Activated T-cell treated with anti-CD3 and anti-CD28 coated beads for 4 hours (primary cell): ENCODE measurements around the gene SCUBE1.

ENCODE experiments used
- DNase-seq: peaks from one replicate; pipeline ENCODE4 v3.0.0-alpha.2; 2020

Gene SCUBE1

DNA sequence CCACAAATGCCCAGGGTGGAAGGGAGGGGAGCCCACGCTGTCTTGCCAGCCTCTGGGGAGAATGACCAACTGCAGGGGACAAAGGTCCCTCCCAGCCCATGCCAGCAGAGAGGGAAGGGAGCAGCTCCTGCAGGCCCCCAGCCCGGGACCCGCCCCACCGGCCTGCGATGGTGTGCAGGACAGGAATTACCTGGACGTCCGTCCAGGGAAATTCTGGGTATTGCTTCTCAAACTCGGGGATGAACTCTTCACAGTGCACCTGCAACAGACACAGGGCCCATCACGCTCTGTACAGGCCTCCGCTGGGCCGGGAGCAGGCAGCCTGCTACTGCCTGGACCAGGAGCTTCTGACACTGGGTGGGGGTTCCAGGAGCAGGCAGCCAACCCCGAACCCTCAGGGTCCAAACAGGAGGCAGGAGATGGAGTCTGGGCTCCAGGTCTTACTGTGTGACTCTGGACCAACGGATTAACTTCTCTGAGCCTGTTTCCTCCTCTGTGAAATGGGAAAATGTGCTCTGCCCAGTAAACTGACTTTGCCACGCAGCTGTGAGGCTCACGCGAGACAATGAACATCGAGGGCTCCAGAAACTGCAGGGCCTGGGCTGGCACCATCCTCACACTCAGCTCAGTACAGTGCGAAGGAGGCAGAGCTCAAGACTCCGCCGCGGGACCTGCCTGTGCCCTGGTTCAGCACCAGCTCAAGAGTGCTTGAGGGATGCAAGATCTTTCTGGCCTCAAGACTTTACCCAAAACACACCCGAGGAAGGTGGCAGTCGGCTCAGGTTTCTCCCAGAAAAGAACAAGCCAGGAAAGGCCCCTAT is 173.7 kb downstream of the SCUBE1 start:
- no peak for DNase-seq

DNA sequence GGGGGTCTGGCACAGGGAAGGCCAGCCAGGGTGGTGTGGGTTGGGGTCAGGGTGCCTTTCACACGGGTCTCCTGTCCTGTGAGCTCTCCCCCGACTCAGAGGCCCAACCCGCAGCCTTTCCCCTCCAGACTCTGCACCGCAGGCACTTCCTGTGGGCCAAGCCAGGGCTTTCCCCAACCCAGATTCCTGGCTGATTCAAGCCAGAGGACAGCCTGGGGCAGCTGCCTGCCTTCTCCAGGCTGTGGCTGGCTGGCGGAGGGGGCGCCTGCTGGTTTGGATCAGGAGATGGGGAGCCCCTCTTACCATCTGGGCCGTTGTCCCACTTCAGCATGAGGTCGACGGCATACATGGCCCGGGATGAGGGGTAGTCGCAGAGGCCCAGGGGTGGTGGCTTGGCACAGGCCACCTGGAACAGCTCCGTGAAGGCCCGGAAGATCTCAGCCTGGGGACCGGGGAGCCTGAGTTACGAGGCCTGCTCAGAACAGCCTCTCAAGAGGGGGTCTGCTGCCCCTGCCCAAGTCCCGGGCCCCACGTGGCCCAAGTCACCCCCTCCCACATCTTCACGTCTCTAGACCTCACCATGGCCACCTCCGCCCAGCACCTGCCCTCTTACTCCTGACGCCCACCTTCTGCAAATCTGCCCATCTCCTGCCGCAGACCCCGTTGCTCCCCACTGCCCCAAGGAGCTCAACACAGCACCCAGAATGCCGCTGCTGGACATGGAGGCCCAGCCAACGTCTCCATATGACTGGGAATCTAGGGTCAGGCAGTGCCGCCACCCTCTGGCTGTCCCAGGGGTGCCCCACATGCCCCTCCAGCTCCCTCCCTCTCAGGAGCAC is 174.5 kb downstream of the SCUBE1 start:
- DNase-seq: no peak

DNA sequence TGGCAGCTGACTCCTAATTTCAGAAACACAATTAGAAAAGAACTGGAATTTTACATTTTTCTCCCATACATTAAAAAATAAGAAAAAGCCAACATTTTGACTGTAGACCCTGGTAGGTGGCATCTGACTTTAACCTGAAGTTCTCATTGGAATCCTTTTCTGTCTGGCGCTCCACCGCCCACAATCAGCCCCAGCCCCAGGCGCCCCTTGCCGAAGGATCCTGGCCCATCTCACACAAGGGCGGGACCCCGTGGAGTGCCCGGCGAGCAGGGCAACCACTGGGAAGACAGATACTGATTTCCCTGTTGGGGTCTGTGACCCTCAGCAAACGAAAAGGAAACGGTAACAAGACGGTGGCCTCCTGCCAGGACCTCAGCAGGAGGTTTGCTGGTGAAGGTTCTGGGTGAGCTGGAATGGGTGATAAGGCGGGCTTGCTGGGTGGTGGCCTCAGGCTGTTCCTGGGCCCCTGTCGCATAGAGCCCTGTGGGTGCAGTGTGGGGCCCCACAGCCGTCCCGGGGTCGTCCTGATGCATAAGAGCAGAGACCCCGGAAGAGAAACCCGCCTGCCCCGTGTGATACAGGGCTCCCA is 176.1 kb downstream of the SCUBE1 start:
- no peak for DNase-seq

DNA sequence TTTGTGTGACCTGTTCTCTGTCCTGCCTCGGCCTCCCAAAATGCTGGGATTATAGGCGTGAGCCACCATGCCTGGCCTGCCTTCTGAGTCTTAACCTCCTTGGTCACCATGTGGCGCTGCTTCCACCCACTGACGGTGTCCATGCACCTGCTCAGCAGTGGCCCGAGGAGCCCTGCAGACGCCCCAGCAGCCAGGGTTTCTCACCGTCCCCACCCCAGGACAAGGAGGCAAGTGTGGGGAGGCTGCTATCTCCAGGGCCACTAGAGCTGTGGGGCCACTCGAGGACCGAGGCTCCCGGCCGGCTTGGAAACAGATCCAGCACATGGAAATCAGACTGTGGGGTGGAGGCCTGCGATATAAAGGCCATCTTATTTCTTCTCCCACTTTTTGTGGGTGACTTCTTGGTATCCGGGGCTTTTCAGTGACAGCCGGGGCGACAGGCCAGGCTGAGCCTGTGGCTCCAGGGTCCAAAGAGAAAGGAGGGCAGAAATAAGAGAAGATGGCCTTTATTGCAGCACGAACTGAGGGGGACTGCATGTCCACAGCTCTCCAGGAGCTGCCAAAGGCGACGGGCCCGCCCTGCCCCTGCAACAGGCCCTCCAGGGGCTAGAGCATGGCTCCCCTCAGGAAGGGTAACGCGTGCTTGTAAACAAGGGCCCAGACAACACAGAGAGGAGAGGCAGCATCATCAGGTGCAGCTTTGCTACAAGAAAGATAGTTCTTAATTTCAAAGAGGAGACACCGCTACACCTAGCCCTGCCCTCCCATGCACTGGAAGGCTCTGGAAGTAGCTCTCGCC is 176.8 kb downstream of the SCUBE1 start:
- no peak for DNase-seq

DNA sequence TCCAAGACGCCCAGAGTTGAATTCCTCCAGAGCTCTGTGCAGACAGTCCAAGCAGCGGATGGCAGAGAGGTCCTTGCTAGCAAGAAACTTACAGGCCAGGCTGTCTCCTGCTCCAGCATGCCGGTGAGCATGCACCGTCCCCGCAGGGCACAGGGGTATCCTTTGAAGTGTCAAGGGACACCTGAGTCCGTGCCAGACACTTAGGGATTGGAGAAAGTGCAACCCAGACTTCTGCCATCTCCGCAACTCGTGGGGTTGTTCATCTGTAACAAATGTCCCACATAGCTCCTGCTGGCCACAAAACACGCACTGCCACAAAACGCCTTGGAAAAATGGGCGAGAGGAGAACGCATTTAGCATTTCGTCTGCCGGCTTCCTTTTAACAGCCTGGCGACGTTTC is 178.5 kb downstream of the SCUBE1 start:
- no peak for DNase-seq

DNA sequence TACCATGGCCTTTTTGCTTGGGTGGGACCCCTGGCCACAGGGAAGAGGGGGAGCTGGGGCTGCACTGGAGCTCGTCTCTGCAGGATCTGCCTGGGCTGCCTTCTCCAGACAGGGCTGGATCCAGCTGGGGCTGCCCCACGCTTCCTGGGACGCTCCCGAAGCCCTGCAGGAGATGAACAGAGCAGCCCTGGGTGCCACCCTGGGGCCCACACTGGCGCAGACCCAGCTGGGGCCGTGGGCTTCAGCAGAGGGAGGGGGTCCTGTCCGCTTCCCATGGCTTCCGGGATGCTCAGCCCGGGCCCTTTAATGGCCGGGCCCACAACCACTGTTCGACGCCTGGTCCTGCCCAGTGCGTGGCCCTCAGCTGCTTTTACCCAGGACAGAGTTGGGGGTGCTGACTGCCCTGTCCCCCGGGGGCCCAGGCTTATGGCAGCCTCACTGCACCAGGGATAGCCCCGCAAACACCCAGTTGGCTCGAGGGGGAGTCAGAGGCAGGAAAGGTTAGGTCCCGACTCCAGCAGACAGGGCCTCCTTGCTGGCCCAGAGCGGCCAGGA is 179.9 kb downstream of the SCUBE1 start:
- no peak for DNase-seq

DNA sequence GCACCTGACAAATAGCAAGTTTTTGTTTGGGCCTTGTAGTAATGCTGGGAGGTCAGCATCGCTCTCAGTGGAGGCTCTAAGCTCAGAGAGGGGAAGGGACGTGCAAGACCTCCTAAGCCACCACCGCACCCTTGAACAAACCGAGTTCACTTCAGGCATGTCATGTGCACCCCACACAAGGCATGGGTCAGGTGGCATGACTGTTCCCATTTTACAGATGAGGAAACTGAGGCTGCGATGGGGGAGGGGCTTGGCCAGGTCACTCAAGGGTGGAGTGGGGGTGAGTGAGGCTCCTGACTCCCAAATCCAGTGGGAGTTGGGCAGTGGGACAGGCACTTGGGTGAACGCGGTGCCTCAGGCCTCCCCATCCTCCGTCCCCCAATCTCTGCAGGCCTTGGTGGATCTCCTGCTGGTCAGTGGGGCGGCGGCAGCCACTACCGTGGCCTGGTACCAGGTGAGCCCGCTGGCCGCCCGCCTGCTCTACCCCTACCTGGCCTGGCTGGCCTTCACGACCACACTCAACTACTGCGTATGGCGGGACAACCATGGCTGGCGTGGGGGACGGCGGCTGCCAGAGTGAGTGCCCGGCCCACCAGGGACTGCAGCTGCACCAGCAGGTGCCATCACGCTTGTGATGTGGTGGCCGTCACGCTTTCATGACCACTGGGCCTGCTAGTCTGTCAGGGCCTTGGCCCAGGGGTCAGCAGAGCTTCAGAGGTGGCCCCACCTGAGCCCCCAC is 180.6 kb downstream of the SCUBE1 start:
- DNase-seq: no peak

DNA sequence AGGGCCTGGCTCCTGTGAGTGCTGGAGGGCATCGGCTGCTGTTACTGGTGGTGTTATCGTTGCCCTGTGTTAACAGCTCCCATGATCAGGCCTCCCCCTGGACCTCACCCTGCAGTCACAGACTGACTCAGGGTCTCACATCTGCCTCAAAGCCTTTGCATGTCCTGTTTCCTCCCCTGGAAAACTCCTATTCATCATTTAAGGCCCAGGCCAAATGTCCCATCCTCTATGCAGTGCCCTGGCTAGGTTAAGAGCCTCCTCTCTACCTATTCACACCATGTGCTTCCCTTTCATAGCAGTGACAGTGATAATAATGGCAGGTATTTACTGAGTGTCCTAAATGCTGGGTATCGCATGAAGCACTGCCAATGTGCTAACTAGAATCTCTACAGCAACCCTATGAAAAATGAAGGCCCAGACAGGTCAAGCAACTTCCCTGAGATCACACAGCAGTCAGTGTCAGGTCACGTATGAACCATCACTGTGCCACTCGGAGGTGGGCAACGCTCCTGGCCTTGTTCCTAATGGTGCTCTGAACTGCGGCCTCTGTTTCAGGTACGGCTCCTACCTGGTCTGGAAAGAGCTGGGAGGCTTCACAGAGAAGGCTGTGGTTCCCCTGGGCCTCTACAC is 182.6 kb downstream of the SCUBE1 start:
- no peak for DNase-seq

DNA sequence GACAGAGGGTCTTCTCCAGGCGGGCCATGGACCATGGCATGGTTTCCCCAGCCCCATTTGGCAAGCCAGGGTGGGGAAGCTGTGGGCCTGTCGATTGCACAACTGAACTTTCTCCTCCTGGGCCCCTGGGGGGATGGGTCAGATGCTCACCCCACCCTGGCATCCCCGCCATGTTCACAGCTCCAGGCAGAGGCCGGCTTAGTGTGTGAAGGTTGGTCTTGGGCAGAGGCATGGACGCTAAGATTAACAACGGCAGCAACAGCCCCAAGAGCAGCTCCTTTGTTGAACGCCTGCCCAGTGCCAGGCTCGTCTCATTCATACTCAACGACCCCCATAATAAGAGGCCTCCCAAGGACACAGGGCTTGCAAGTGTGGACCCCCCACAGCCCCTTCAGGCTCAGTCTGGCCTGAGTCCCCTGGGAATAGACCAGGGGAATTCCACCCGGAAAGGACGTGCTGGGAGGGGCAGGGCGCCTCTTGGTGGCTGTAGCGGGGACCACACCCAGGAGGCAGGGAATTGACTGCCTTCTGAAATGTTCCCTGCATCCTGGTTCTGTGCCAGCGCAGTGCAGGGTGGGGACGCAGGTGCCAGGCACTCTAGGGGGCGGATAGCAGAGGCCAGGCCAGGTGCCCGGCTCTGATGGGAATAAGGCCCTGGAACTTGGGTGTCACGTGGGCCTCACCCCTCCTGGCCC is 183.5 kb downstream of the SCUBE1 start:
- no peak for DNase-seq

DNA sequence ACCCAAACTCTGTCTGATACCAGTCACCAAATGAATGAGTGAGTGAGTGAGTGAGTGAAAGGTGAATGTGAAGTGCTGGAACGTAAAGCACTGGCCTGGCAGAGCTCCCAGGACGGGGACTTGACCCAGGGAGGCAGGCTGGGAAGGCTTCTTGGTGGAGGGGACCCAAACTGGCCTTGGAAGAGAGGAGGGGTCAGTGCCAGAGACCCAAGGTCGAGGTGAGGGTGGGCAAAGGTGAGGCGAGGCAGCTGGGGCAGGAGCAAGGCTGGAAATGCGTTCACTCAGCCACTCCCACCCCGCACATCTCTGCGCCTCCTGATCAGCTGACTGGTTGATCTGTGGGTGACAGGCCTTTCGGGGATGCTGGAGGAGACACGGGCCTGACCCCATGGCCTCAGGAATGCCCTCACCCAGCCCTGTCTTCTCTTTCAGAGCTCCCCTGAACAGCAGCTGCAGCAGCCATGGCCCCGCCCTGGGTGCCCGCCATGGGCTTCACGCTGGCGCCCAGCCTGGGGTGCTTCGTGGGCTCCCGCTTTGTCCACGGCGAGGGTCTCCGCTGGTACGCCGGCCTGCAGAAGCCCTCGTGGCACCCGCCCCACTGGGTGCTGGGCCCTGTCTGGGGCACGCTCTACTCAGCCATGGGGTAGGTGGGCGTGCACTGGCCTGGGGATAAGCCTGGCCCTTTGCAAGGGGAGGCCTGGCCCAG is 184.2 kb downstream of the SCUBE1 start:
- DNase-seq: no peak

DNA sequence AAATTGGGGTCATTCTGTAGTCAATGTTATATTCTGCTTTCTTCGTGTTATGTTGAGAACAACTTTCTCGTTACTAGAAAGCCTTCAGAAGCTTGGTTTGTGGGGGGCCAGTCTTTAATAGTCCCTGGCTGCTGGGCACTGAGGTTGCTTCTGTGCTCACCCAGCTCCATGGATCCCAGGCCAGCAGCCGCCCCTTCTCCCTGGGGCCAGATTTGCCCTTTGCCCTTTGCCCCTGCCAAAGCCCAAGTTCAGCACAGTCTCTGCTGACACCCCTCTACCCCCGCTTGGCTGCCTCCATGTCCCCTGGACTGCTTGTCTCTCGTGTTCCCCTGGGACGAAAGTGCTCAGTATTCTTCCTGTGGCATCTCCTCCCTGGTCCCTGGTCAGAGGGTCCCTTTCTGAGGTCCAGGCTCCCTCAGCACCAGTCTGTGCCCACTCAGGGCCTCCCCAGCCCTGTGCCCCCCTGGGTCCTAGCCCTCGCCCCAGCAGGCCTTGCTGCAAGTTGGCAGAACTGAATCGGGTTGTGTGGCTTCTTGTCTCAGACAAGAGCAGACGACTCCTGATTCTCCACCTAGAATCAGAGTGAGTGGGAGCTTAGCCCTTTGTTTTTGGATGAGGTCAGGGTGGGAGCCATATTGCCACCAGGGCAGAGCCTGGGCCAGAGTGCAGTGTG is 185.2 kb downstream of the SCUBE1 start:
- no peak for DNase-seq

DNA sequence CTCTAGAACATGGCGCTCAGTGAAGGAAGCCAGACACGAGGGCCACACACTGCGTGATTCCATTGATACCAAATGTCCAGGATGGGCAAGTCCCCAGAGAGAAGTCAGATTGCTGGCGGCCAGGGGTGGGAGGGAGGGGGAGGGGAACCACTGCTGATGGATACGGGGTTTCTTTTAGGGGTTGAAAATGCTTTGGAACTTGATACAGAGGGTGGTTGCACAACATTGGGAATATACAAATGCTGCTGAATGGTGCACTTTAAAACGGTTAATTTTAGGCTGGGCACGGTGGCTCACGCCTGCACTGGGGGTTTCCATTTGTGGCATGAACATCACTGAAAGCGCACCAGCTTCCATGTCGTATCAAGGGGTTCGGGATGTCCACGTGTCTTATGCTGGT is 186.8 kb downstream of the SCUBE1 start:
- DNase-seq: no peak

DNA sequence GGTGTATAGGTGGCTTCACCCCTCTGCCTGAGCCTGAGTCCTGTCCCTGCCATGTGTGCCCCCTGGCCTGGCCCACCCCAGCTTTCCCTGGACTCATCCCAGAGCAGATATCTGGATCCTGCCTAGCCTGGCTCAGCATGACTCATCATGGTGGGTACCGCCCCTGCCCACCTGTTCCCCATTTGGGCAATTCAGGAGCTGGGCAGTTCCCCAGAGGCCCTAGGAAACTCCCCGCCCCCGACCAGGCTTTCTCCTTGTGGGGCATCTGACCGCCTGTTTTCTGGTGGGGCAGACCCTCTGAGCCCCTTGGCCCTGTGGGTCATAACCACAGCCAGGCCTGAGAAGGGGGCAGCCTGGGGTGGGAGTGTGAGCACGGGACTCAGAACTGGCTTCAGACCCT is 187.4 kb downstream of the SCUBE1 start:
- no peak for DNase-seq

DNA sequence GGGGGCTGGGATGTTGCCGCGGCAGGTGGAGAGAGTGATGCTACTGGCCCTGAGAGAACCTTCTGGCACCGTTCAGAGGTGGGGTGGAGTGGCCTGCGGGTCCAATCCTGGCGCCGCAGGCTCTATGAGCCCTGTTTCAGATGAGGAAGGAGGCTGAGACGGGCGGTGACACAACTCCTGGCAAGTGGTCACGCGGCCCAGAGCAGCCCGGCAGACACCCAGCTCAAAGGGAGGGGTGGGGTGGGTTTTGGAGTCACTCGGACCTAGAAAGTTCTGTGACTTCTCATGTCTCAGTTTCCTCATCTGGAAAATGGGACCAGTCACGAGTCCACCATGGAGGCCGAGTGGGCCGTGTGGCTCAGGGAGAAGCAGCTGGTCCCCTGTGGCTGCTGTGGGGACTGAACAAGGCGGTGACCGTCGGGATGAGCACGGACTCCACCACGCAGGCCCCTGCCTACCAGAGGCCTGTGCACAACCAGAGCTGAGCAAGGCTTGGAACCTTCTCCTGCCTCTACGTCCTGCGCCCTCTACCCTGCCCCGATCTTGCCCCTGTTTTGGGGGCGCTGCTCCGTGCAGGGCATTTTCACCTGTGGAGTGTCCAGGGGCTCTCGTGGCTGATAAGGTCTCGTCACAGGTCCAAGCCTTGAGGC is 188.2 kb downstream of the SCUBE1 start:
- DNase-seq: no peak

DNA sequence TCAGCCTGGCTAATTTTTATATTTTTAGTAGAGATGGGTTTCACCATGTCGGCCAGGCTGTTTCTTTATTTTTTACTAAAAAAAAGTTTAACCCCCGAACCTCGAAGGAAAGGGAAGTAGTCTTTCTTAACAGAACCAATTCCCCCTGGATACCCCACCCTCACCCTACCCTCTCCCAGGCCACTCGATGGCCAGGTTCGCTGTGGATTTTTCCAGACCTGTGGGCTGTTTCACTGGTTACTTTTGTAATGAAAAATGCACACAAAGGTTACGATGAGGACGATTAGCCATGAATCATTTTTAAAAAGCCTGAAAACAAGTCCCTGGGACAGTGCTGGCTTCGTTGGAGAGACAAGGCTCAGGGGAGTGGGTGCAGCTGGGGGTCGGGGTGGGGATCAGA is 189.3 kb downstream of the SCUBE1 start:
- no peak for DNase-seq

DNA sequence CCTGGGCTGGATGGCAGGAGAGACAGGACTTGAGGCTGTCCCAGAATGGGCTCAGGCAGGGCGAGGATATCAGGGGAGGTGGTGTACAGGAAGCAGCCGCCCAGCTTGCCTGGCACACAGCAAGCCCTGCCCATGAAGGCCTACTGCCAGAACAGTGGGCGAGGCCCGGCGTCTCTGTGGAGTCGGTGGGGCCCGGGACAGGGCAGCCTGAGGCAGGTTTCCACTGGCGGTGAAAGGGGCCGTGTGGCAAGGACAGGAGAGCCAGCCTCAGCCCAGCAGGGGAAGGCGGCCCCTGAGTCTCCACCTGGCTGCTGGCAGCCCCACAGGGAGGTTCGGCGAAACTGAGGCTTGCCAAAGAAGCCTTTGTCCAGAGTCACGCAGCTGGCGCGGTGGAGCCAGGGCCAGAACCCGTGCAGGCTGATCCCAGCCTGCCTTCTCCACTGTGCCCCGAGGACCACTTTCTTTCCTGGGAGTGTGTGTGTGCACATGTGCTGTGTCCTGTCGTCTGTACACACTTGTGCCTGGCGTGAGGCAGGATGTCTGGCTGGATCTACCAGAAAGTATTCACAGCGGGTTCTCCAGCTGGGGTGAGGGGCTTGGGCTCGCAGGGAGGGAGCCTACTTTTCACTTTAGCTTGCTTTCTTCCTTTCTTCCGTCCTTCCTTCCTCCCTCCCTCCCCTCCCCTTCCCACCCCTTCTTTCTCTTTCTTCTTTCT is 190.7 kb downstream of the SCUBE1 start:
- DNase-seq: peak; percentile 36

DNA sequence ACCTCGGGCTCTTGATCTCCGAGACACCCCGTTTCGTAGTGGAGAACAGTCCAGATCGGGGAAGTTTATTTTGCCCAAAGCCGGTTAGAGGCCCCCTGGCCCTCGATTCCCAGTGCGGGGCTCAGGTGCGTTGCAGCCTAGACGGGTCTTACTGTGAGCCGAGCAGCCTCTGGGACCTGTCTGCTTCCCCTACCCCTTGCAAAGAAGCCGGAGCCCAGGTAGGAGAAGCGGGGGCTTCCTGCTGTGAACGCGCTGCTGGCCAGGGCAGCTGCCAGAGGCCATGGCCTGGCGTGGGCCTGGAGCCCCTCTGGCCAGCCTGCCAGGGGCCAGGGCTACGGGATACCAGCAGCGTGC is 191.2 kb downstream of the SCUBE1 start:
- no peak for DNase-seq

DNA sequence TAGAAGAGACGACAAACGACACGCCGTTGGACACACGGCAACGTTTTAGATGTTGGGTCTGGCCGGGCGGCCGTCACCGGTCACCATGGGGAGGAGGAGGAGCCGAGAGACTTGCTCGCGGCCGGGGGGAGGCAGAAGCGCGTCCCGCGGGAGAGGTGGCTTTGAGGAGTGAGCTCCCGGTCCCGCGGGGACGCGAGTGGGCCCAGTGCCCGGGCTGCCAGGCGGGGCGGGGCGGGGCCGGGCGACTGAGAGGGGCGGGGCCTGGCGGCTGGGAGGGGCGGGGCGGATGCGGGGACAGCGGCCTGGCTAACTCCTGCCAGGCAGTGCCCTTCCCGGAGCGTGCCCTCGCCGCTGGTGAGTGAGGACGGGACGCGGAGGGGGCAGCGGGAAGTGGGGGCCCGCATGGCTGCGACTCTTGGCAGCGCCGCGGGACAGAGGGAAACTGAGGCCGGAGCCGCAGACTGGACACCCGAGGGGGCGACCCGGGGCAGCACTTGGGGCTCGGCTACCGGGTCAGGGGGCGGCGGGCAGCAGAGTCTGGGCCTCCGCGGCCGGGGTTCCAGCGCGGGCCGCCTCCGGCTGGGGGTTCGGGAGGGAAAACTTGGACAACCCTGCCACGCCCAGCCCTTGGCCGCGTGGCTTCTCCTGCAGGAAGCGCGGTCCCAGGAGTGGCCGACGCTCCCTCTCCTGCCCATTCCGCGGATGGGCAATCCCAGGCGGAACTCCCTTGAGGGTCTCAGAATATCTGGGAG is 191.7 kb downstream of the SCUBE1 start, which contains the start of gene TSPO:
TSS of gene TSPO (plus strand) at position 309 of the 752 bp plus-strand sequence. CDS start 7,680 bp downstream, outside the sequence.
- peak; percentile 52 for DNase-seq
